CD4-positive, alpha-beta T cell (primary cell): Measurements from ENCODE around the gene CASKIN2. TPM values are rescaled to one million over a fixed set of nuclear protein-coding genes. Genes with fewer than 3 reads are reported as not detected.

ENCODE experiments used
- ATAC-seq: fragments of 200-7000 bp; cut with Tn5 transposase; one replicate; pipeline ENCODE4 v1.10.0; 2022; ENCODE audit warnings: mild to moderate bottlenecking; ENCODE audit not compliant: poor library complexity
- CTCF ChIA-PET: fragments of 350-600 bp; sonication (Branson Sonifier 250); formaldehyde crosslinking; loops from one replicate; lab custom pipeline; 2021; ENCODE audit warnings: antibody characterized with exemption, inconsistent platforms; lab: Charles Lee
- POLR2A ChIA-PET: fragments of 350-600 bp; sonication (Branson Sonifier 250); formaldehyde crosslinking; loops from one replicate; lab custom pipeline; 2021; ENCODE audit warnings: antibody characterized with exemption, inconsistent platforms; lab: Charles Lee
- DNase-seq, 14 experiments: peaks; one replicate each; pipeline ENCODE4 v3.0.0-alpha.2; 2013 to 2020; ENCODE audit warnings: mixed read lengths in 2 of 14
- H3K27ac ChIP-seq, 2 donors: one replicate each; pipeline versions ENCODE4 v1.5.1 to v1.7.0; 2013; ENCODE audit warnings: low read length in 2 of 2, low read depth in 1 of 2, mild to moderate bottlenecking in 1 of 2
- H3K27me3 ChIP-seq, 2 experiments: 1 replicate in 1 of 2; 2 replicates in 1 of 2; pipeline versions ENCODE4 v1.6.1 to v1.7.0; 2013; ENCODE audit warnings: low read length in 2 of 2, control low read depth in 1 of 2, mild to moderate bottlenecking in 1 of 2, moderate library complexity in 1 of 2; ENCODE audit not compliant: insufficient read depth in 2 of 2, control insufficient read depth in 1 of 2
- H3K36me3 ChIP-seq: one replicate; pipeline ENCODE4 v1.6.1; 2013; ENCODE audit warnings: low read length, control low read depth; ENCODE audit not compliant: insufficient read depth
- H3K4me1 ChIP-seq: one replicate; pipeline ENCODE4 v1.6.1; 2013; ENCODE audit warnings: low read length, control low read depth; ENCODE audit not compliant: insufficient read depth
- H3K4me3 ChIP-seq: one replicate; pipeline ENCODE4 v1.5.1; 2013; ENCODE audit warnings: mild to moderate bottlenecking, low read length, moderate library complexity
- H3K9me3 ChIP-seq, 2 experiments: 1 replicate in 1 of 2; 2 replicates in 1 of 2; pipeline versions ENCODE4 v1.6.1 to v1.7.0; 2013; ENCODE audit warnings: low read length in 2 of 2, mild to moderate bottlenecking in 2 of 2, control low read depth in 1 of 2, moderate library complexity in 1 of 2; ENCODE audit not compliant: control insufficient read depth in 1 of 2, insufficient read depth in 1 of 2
- H3K27ac Mint-ChIP-seq: one replicate; pipeline ENCODE4 v1.8.0; 2020; ENCODE audit warnings: mixed read lengths
- H3K27me3 Mint-ChIP-seq: one replicate; pipeline ENCODE4 v1.8.0; 2021; ENCODE audit warnings: mixed read lengths
- H3K36me3 Mint-ChIP-seq: one replicate; pipeline ENCODE4 v1.8.0; 2021; ENCODE audit warnings: low read depth, mixed read lengths
- H3K4me1 Mint-ChIP-seq: one replicate; pipeline ENCODE4 v1.8.0; 2021; ENCODE audit warnings: low read depth, mixed read lengths
- H3K4me3 Mint-ChIP-seq: one replicate; pipeline ENCODE4 v1.8.0; 2020; ENCODE audit warnings: mild to moderate bottlenecking, mixed read lengths
- H3K9me3 Mint-ChIP-seq: one replicate; pipeline ENCODE4 v1.8.0; 2020; ENCODE audit warnings: mixed read lengths
- CTCF ChIP-seq: fragments of 200-600 bp; IDR thresholded peaks from one replicate; pipeline ENCODE4 v1.8.0; 2022; ENCODE audit warnings: antibody characterized with exemption, mild to moderate bottlenecking
- intact Hi-C, 2 experiments: fragments of 100-400 bp; cut with DNase I in 1 of 2; cut with micrococcal nuclease in 1 of 2; formaldehyde crosslinking; loops; one replicate each; pipeline versions ENCODE4 v1.15.1 to v1.9.0; 2023 to 2025; cut with DNase I, micrococcal nuclease
- total RNA-seq, 174 experiments: library from RNA in 2 of 174; stranded (reverse) in 2 of 174; gene quantifications; one replicate each; pipeline ENCODE4 v1.2.3 and lab custom pipeline; 2021 to 2026

CASKIN2 gene
- total RNA-seq, 2 experiments from 2014 or later, result 0.17 to 0.25 TPM

DNA sequence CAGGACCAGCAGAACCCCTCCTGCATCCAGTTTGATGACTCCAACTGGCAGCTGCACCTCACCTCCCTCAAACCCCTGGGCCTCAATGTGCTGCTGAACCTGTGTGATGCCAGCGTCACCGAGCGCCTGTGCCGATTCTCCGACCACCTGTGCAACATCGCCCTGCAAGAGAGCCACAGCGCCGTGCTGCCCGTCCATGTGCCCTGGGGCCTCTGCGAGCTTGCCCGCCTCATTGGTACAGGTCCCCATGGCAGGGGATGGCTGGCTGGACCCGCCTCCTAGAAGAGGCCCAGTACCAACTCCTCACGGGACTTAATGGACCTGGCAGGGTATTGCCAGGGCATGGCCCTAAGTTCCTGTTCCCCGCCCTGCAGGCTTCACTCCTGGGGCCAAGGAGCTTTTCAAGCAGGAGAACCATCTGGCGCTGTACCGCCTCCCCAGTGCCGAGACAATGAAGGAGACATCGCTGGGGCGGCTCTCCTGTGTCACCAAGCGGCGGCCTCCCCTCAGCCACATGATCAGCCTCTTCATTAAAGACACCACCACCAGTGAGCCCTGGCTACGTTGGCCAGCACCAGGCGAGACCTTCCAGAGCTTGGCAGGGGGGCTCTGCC, 22.7 kb downstream of the CASKIN2 start:
- H3K36me3 Mint-ChIP-seq, result peaks cover 50% of the 10 kb centered on the region
- H3K4me1 Mint-ChIP-seq, result peaks cover 7% of the 10 kb centered on the region
- H3K27ac Mint-ChIP-seq, result no peak overlapping the region
- no peak for ATAC-seq
- no peaks in the 10 kb centered on the region for H3K9me3 ChIP-seq
- no peaks in the 10 kb centered on the region for H3K9me3 Mint-ChIP-seq
- H3K27me3 ChIP-seq, result no peaks in the 10 kb centered on the region
- peaks cover 56% of the 10 kb centered on the region for H3K36me3 ChIP-seq
- no peak for TF ChIP-seq CTCF
- CTCF ChIA-PET, result no interaction called here
- H3K27me3 Mint-ChIP-seq, result no peaks in the 10 kb centered on the region
- no peak overlapping the region for H3K27ac ChIP-seq
- intact Hi-C loops, result no loop called here
- POLR2A ChIA-PET, result no interaction called here
- no peak overlapping the region for H3K4me3 Mint-ChIP-seq
- no peak for DNase-seq
- peaks cover 13% of the 10 kb centered on the region for H3K4me1 ChIP-seq
- no peak overlapping the region for H3K4me3 ChIP-seq

- DNase-seq (no peak), ATAC-seq (no peak)
- Histone ChIP-seq H3K4me3 (no peak overlapping the region), H3K4me1 (peaks cover 20% of the 10 kb centered on the region), H3K27ac (no peak overlapping the region), H3K9me3 (no peaks in the 10 kb centered on the region), H3K36me3 (peaks cover 53% of the 10 kb centered on the region), H3K27me3 (no peaks in the 10 kb centered on the region)
- ChIA-PET POLR2A (no interaction called here), CTCF (no interaction called here)
- H3K27me3 Mint-ChIP-seq, result no peaks in the 10 kb centered on the region
- peaks cover 14% of the 10 kb centered on the region for H3K4me1 Mint-ChIP-seq
- H3K9me3 Mint-ChIP-seq, result no peaks in the 10 kb centered on the region
- H3K27ac Mint-ChIP-seq, result no peak overlapping the region
- no peak for TF ChIP-seq CTCF
- H3K36me3 Mint-ChIP-seq, result peaks cover 51% of the 10 kb centered on the region
- intact Hi-C loops, result no loop called here
- H3K4me3 Mint-ChIP-seq, result no peak overlapping the region
Observed at GRCh38 chr17:75491680-75492079, 23.7 kb downstream of the CASKIN2 start.

DNA sequence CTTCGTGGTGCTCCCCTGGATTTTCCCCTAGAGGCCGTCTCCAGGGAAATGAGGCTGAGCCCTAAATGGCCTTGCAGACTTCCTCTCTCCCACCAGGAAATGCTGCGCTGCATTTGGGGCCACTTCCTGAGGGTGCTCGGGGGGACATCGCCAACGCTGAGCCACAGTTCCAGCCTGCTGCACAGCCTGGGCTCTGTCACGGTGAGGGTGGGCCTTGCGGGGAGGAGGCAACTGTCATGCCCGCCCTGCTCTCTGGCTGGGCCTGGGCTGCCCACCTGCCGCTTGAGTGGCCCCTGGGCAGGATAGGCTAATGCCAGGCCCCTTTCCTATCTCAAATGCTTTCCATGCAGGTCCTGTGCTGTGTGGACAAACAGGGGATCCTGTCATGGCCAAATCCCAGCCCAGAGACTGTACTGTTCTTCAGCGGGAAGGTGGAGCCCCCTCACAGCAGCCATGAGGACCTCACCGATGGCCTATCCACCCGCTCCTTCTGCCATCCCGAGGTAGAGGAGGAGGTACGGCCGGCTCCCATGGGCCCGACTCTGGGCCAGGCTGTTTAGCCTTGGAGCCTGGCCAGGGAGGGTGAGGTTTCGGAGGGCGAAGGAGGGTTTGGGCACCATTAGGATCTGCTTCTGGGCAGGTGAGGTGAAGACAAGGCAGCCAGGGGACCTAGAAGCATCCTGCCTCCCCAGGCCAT, 24.2 kb downstream of the CASKIN2 start:
- ChIA-PET POLR2A (no interaction called here), CTCF (no interaction called here)
- intact Hi-C loops, result no loop called here
- no peak overlapping the region for H3K4me3 ChIP-seq
- H3K27me3 ChIP-seq, result no peaks in the 10 kb centered on the region
- no peaks in the 10 kb centered on the region for H3K9me3 ChIP-seq
- no peak for DNase-seq
- peaks cover 53% of the 10 kb centered on the region for H3K36me3 ChIP-seq
- no peak for ATAC-seq
- peaks cover 26% of the 10 kb centered on the region for H3K4me1 ChIP-seq
- peaks cover 55% of the 10 kb centered on the region for H3K36me3 Mint-ChIP-seq
- H3K27me3 Mint-ChIP-seq, result no peaks in the 10 kb centered on the region
- H3K4me3 Mint-ChIP-seq, result no peak overlapping the region
- no peaks in the 10 kb centered on the region for H3K9me3 Mint-ChIP-seq
- peaks cover 20% of the 10 kb centered on the region for H3K4me1 Mint-ChIP-seq
- H3K27ac Mint-ChIP-seq, result no peak overlapping the region
- H3K27ac ChIP-seq, result no peak overlapping the region
- no peak for TF ChIP-seq CTCF
